ENCODE measurements around the gene RPL27A.

RPL27A gene

GRCh38 chr11:8699903-8700302 lies 17.3 kb downstream of the RPL27A start:
- DNase-seq (ENCODE audit: low read depth in 2 of 2), result no peak

- no peak for DNase-seq (ENCODE audit: low read depth in 2 of 2)
These were observed 19.5 kb downstream of the RPL27A start for GRCh38 chr11:8701891-8702597.

- no peak for DNase-seq (ENCODE audit: low read depth in 2 of 2)
These were observed 20.0 kb downstream of the RPL27A start for GRCh38 chr11:8702598-8702915.

GRCh38 chr11:8704136-8704535 lies 21.5 kb downstream of the RPL27A start:
- DNase-seq (ENCODE audit: low read depth in 2 of 2), result no peak

- DNase-seq (ENCODE audit: low read depth in 2 of 2), result no peak
These were observed 22.6 kb downstream of the RPL27A start for GRCh38 chr11:8705146-8705545.

GRCh38 chr11:8706673-8707432 lies 24.3 kb downstream of the RPL27A start:
- DNase-seq (ENCODE audit: low read depth in 2 of 2), result no peak

- no peak for DNase-seq (ENCODE audit: low read depth in 2 of 2)
These were observed 25.1 kb downstream of the RPL27A start for GRCh38 chr11:8707541-8708191.

- DNase-seq (ENCODE audit: low read depth in 2 of 2), result peak; percentile 96
These were observed 26.5 kb downstream of the RPL27A start for GRCh38 chr11:8709002-8709672.

GRCh38 chr11:8709777-8710176 lies 27.2 kb downstream of the RPL27A start:
- no peak for DNase-seq (ENCODE audit: low read depth in 2 of 2)

- no peak for DNase-seq (ENCODE audit: low read depth in 2 of 2)
These were observed 29.4 kb downstream of the RPL27A start for GRCh38 chr11:8711895-8712442.

GRCh38 chr11:8712506-8712905 lies 29.9 kb downstream of the RPL27A start:
- DNase-seq (ENCODE audit: low read depth in 2 of 2), result no peak

GRCh38 chr11:8713760-8714454 lies 31.3 kb downstream of the RPL27A start:
- no peak for DNase-seq (ENCODE audit: low read depth in 2 of 2)

- no peak for DNase-seq (ENCODE audit: low read depth in 2 of 2)
These were observed 32.1 kb downstream of the RPL27A start for GRCh38 chr11:8714622-8715225.

- DNase-seq (ENCODE audit: low read depth in 2 of 2), result no peak
These were observed 32.9 kb downstream of the RPL27A start for GRCh38 chr11:8715501-8715900.

GRCh38 chr11:8717544-8717875 lies 34.9 kb downstream of the RPL27A start:
- DNase-seq (ENCODE audit: low read depth in 2 of 2), result no peak

GRCh38 chr11:8717876-8718753 lies 35.5 kb downstream of the RPL27A start:
- peak; percentile 87 to 89 for DNase-seq (ENCODE audit: low read depth in 2 of 2)

GRCh38 chr11:8719211-8719649 lies 36.6 kb downstream of the RPL27A start:
- peak; percentile 93 to 94 for DNase-seq (ENCODE audit: low read depth in 2 of 2)

- DNase-seq (ENCODE audit: low read depth in 2 of 2), result no peak
These were observed 37.1 kb downstream of the RPL27A start for GRCh38 chr11:8719721-8720120.

- no peak for DNase-seq (ENCODE audit: low read depth in 2 of 2)
These were observed 37.8 kb downstream of the RPL27A start for GRCh38 chr11:8720352-8720751.

All from fibroblast of skin of left quadriceps (primary cell).